Renal cortical epithelial cell (primary cell): ENCODE results near the gene TRMT2A. TPM values are rescaled to one million over a fixed set of nuclear protein-coding genes. Genes with fewer than 3 reads are reported as not detected.

Source experiments
- DNase-seq: peaks from one replicate; pipeline ENCODE4 v3.0.0-alpha.2; 2011; ENCODE audit warnings: low read depth
- total RNA-seq: library from RNA; depleted of rRNA; stranded (reverse); fragments of >200 nt; gene quantifications from 2 replicates; pipeline ENCODE4 v1.2.3, GENCODE V29; 2014

TRMT2A gene
- total RNA-seq, 1 donor from 2014 or later = 29.3 TPM

- no peak for DNase-seq
These were observed 18.2 kb upstream of the TRMT2A start for GRCh38 chr22:20135265-20135664.

- DNase-seq = no peak
These were observed 17.0 kb upstream of the TRMT2A start for GRCh38 chr22:20133930-20134549.

DNA sequence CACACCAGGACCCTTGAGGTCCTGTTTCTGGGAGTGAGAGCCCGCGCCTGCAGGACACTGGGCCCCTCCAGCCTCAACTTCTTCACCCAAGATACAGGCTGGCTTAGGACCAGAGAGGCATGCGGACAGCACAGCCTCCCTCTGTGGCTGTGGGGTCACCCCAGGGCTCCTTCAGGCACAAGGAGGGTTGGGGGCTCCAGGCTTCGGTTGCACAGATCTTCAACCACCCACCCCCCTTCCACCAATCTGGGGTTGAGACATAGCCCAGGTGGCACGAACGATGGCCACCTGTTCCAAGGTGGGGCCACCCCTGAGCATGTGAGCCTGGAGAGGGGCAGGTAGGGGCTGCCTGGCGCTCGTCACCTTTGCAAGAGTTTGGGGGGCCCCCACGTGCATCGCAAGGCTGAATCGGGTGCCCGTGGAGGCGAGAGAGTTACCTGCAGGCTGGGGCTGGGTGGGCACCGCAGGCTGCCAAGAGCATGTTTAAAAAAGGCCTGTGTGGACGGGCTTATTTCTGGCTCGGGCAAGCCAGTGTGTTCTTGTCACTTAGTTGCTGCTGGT is 15.7 kb upstream of the TRMT2A start:
- DNase-seq = no peak

GRCh38 chr22:20131859-20132685 is 15.0 kb upstream of the TRMT2A start:
- DNase-seq = no peak

GRCh38 chr22:20131597-20131858 is 14.5 kb upstream of the TRMT2A start, which contains the start of gene ZDHHC8:
Gene ZDHHC8, plus strand, starts transcription at chr22:20131804. Its CDS starts 144 bp downstream, at chr22:20131948.
- DNase-seq = no peak

GRCh38 chr22:20130731-20131596 is 13.9 kb upstream of the TRMT2A start:
- peak; percentile 28 for DNase-seq

DNA sequence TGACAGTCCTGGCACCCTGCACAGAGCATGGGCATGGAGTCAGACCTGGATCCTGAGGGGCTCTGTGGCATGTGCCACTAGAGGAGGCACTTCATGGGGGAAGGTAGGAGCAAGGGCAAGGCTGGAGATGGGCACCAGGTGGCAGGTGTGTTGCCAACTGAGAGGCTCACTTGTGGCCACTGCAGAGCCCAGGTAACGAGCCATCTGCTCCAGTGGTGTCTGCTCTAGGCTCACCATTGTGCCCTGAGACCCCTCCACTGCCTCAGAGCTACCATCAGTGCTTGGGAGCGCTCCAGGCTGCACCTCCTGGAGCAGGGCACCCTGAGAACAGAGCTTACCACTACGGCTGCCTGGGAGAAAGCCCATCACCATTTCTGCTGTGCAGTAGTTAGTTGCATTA is 13.3 kb upstream of the TRMT2A start:
- DNase-seq = no peak

GRCh38 chr22:20129747-20130014 is 12.7 kb upstream of the TRMT2A start:
- no peak for DNase-seq

DNA sequence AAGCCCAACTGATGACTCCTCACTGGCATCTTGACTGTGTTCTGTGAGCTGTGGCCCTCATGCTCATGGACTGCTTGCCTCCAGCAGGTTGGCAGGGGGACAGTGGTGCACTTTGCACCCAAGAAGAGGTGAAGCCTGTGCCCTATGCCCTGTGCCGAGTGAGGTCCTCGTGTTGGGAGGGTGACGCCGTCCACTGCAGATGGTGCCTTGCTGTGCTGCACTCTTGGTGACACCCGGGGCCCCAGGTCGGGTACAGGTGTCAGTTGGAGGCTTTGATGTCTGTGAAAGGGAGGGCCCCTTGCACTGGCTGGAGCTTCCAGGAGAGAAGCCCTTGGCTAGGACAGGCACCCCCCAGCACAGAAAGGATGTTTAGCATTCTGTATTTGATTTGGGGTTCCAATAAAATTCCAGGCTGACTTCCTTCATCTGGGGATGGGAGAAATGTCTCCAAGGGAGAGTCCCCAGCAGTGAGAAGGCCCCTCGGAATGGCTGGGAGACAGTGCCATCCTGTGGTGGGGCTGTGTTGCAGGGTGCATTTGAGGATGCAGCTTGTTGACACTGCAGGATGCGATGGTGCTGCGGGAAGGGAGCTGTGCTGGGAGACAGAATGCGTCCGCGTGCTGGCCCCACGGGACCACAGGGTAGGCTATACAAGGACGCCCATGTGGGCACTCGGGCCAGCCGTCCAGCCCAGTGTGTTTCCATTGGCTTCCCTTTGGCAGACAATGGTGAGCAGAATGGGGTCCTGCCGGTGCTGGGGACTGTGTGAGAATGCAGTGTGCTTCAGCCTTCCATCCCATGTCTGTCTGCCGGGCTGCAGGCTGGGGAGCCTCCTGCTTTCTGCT is 12.1 kb upstream of the TRMT2A start:
- DNase-seq = no peak

DNA sequence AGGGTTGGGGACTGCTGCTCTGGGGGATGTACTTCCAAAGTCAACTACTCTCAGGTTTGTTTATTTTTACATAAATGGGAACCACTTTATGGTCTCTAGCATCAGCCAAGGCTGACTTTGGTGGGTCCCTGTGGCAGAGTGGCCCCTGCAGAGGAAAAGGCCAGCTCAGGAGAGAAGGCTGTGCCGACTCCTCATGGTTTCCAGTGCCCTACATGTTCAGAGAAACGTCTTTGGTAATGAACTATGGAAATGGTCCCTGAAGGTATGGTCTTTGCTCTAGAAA is 11.5 kb upstream of the TRMT2A start:
- no peak for DNase-seq

DNA sequence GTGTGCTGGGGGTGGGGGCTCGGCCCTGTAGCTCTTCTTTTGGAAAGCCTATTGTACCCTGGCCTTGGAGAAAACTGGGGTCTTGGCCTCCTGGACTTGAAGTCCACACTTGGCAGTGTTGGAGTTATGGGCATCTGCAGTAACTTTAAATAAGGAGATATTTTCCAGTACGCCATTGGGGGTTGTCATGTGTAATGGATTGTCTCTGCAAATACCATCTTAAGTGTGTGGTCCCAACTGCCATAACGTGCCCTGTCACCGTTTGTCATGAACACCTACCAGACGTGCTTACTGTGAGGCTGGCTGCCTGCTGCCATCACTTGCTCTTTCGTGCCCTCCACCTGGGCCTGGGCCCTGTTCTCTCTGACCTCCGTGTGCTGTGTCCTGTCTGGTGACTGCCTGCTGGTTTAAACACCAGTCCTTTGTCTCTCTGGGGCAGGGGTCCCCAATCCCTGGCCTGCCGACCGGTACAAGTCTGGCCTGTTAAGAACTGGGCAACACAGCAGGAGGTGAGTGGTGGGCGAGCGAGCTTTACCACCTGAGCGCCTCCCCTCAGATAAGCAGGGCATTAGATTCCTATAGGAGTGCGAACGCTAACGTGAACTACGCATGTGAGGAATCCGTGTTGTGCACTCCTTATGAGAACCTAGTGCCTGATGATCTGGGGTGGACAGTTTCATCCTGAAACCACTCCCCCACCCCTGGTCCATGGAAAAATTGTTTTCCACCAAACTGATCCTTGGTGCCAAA is 11.0 kb upstream of the TRMT2A start:
- DNase-seq = no peak

GRCh38 chr22:20127318-20127868 is 10.4 kb upstream of the TRMT2A start:
- no peak for DNase-seq

GRCh38 chr22:20126284-20127029 is 9.4 kb upstream of the TRMT2A start:
- DNase-seq = no peak

- no peak for DNase-seq
These were observed 8.5 kb upstream of the TRMT2A start for GRCh38 chr22:20125201-20126174.

GRCh38 chr22:20124083-20124787 is 7.2 kb upstream of the TRMT2A start:
- no peak for DNase-seq

GRCh38 chr22:20123366-20124082 is 6.5 kb upstream of the TRMT2A start:
- no peak for DNase-seq

GRCh38 chr22:20121856-20122415 is 4.9 kb upstream of the TRMT2A start:
- no peak for DNase-seq
